Neutrophil (primary cell): Measurements from ENCODE around the gene SNX1.

Experiments
- H3K27ac ChIP-seq: fragments of 200-600 bp; sonication (generic); 2 replicates; pipeline ENCODE4 v1.5.1; 2016; ENCODE audit warnings: mild to moderate bottlenecking, moderate library complexity
- H3K27me3 ChIP-seq: fragments of 200-600 bp; sonication (generic); 2 replicates; pipeline ENCODE4 v1.6.0; 2016; ENCODE audit warnings: mild to moderate bottlenecking
- H3K36me3 ChIP-seq: fragments of 200-600 bp; sonication (generic); 2 replicates; pipeline ENCODE4 v1.5.1; 2017
- H3K4me1 ChIP-seq, 2 experiments: fragments of 200-600 bp in 1 of 2; sonication (generic) in 1 of 2; 1 replicate in 1 of 2; 2 replicates in 1 of 2; pipeline versions ENCODE4 v1.5.1 to v1.6.1; 2013 to 2016; ENCODE audit warnings: low read depth in 1 of 2, low read length in 1 of 2, mild to moderate bottlenecking in 1 of 2, moderate library complexity in 1 of 2; ENCODE audit not compliant: control insufficient read depth in 1 of 2, insufficient read depth in 1 of 2
- H3K4me3 ChIP-seq, 2 experiments: fragments of 200-600 bp in 1 of 2; sonication (generic) in 1 of 2; 1 replicate in 1 of 2; 2 replicates in 1 of 2; pipeline ENCODE4 v1.5.1; 2013 to 2016; ENCODE audit warnings: low read depth in 1 of 2, low read length in 1 of 2, mild to moderate bottlenecking in 1 of 2, moderate library complexity in 1 of 2
- H3K9me3 ChIP-seq: fragments of 200-600 bp; sonication (generic); 2 replicates; pipeline ENCODE4 v1.5.1; 2016
- CTCF ChIP-seq: fragments of 200-600 bp; sonication (generic); IDR thresholded peaks from 2 replicates; pipeline ENCODE4 v1.5.1; 2016; ENCODE audit warnings: antibody characterized with exemption

Gene SNX1

GRCh38 chr15:64158363-64159134, 62.8 kb downstream of the SNX1 start:
- Histone ChIP-seq H3K9me3 (no peaks in the 10 kb centered on the region), H3K27me3 (no peaks in the 10 kb centered on the region), H3K36me3 (peaks cover 78% of the 10 kb centered on the region), H3K27ac (no peak overlapping the region), H3K4me1 (peaks cover 19 to 23% of the 10 kb centered on the region in 2 experiments), H3K4me3 (no peak overlapping the region)
- no peak for TF ChIP-seq CTCF

- H3K4me1 ChIP-seq: peaks cover 40 to 43% of the 10 kb centered on the region in 2 experiments
- TF ChIP-seq CTCF: no peak
Observed at GRCh38 chr15:64161688-64162477, 66.1 kb downstream of the SNX1 start.

GRCh38 chr15:64162478-64162868, 66.7 kb downstream of the SNX1 start:
- Histone ChIP-seq H3K36me3 (peaks cover 40% of the 10 kb centered on the region), H3K4me3 (peak overlapping the region; percentile 78), H3K9me3 (no peaks in the 10 kb centered on the region), H3K4me1 (peaks cover 40 to 43% of the 10 kb centered on the region in 2 experiments), H3K27me3 (no peaks in the 10 kb centered on the region), H3K27ac (peak overlapping the region; percentile 94)
- TF ChIP-seq CTCF: no peak

More at GRCh38 chr15:64161688-64162477, 66.1 kb downstream of the SNX1 start:
- Histone ChIP-seq H3K4me3 (peak overlapping the region; percentile 78), H3K36me3 (peaks cover 46% of the 10 kb centered on the region), H3K27me3 (no peaks in the 10 kb centered on the region), H3K27ac (peak overlapping the region; percentile 94), H3K9me3 (no peaks in the 10 kb centered on the region)

GRCh38 chr15:64162869-64163658, 67.3 kb downstream of the SNX1 start, which contains the start of gene PPIB:
TSS of gene PPIB (minus strand) at chr15:64163022. CDS start at chr15:64162986, 36 bp downstream.
- H3K4me1 ChIP-seq: peaks cover 40 to 43% of the 10 kb centered on the region in 2 experiments
- H3K36me3 ChIP-seq: peaks cover 34% of the 10 kb centered on the region
- TF ChIP-seq CTCF: peak; percentile 62
- H3K27ac ChIP-seq: peak within 1 kb of the TSS; percentile 94
- peak within 1 kb of the TSS; percentile 78 for H3K4me3 ChIP-seq
- H3K27me3 ChIP-seq: no peaks in the 10 kb centered on the region
- no peaks in the 10 kb centered on the region for H3K9me3 ChIP-seq

- peak overlapping the region; percentile 94 for H3K27ac ChIP-seq
- no peaks in the 10 kb centered on the region for H3K27me3 ChIP-seq
- no peaks in the 10 kb centered on the region for H3K9me3 ChIP-seq
- peaks cover 40 to 43% of the 10 kb centered on the region in 2 experiments for H3K4me1 ChIP-seq
- H3K4me3 ChIP-seq: peak overlapping the region; percentile 78
- TF ChIP-seq CTCF: no peak
- H3K36me3 ChIP-seq: peaks cover 27% of the 10 kb centered on the region
Observed at GRCh38 chr15:64163659-64164362, 68.0 kb downstream of the SNX1 start.
